GM12878 (cell line): Measurements from ENCODE around the gene IL1RAPL1. TPM values are rescaled to one million over a fixed set of nuclear protein-coding genes. Genes with fewer than 3 reads are reported as not detected.

Source experiments
- ATAC-seq: fragments of 200-7000 bp; cut with Tn5 transposase; 3 replicates; pipeline ENCODE4 v1.9.1; 2020; ENCODE audit warnings: mild to moderate bottlenecking, moderate library complexity
- BruUV-seq: library from RNA; stranded (reverse); fragments of 400-500 nt; replicated peaks from 2 replicates; lab custom pipeline; 2021; lab: Mats Ljungman, UMichigan
- CTCF ChIA-PET: fragments of 300-600 bp; sonication (Branson Sonifier 250); formaldehyde crosslinking; extraction: SDS; loops from one replicate; lab custom pipeline; 2021; ENCODE audit warnings: inconsistent platforms; lab: Yijun Ruan, JAX
- POLR2A ChIA-PET: fragments of 350-600 bp; formaldehyde crosslinking; extraction: SDS; loops from one replicate; lab custom pipeline; 2021; ENCODE audit warnings: inconsistent platforms; lab: Charles Lee
- RAD21 ChIA-PET: fragments of 300-600 bp; sonication (Branson Sonifier 250); formaldehyde crosslinking; loops from one replicate; lab custom pipeline; 2023; ENCODE audit warnings: antibody characterized with exemption; ENCODE audit not compliant: unreplicated experiment; lab: Charles Lee
- SMC1A ChIA-PET: fragments of 300-600 bp; sonication (Branson Sonifier 250); formaldehyde crosslinking; loops from one replicate; lab custom pipeline; 2023; ENCODE audit not compliant: unreplicated experiment, uncharacterized antibody; lab: Charles Lee
- DNase-seq: peaks from one replicate; pipeline ENCODE4 v3.0.0-alpha.2; 2011; ENCODE audit warnings: low read depth, low spot score
- FAIRE-seq: peaks from 3 replicates; lab custom pipeline; 2011; peaks lifted over from hg19 to GRCh38; lab: Jason Lieb, UNC
- H2AFZ ChIP-seq: 2 replicates; pipeline ENCODE4 v1.6.0; 2011; ENCODE audit warnings: low read depth, low read length, control low read depth; ENCODE audit not compliant: control insufficient read depth
- H3K27ac ChIP-seq: 2 replicates; pipeline ENCODE4 v1.5.1; 2011; ENCODE audit warnings: control low read depth; ENCODE audit not compliant: control insufficient read depth, insufficient read depth
- H3K27me3 ChIP-seq, 2 experiments: replicated peaks in 1 of 2; 2 replicates each; pipeline versions ENCODE4 v1.6.0 to v1.6.1; 2011; ENCODE audit warnings: low read length in 1 of 2; ENCODE audit not compliant: control insufficient read depth in 2 of 2, insufficient read depth in 2 of 2
- H3K36me3 ChIP-seq, 2 experiments: 2 replicates each; pipeline ENCODE4 v1.5.1; 2011; ENCODE audit warnings: low read length in 1 of 2; ENCODE audit not compliant: control insufficient read depth in 2 of 2, insufficient read depth in 2 of 2
- H3K4me1 ChIP-seq: 2 replicates; pipeline ENCODE4 v1.6.1; 2011; ENCODE audit warnings: mild to moderate bottlenecking, low read length, moderate library complexity, mixed read lengths; ENCODE audit not compliant: control insufficient read depth, insufficient read depth
- H3K4me2 ChIP-seq: 2 replicates; pipeline ENCODE4 v1.6.0; 2011; ENCODE audit warnings: control low read depth; ENCODE audit not compliant: control insufficient read depth, insufficient read depth
- H3K4me3 ChIP-seq: fragments of 200-600 bp; sonication (generic); 2 replicates; pipeline ENCODE4 v1.5.1; 2016
- H3K79me2 ChIP-seq: 2 replicates; pipeline ENCODE4 v1.6.0; 2011; ENCODE audit warnings: low read length; ENCODE audit not compliant: control insufficient read depth, insufficient read depth
- H3K9ac ChIP-seq: 2 replicates; pipeline ENCODE4 v1.8.0; 2011; ENCODE audit warnings: low read length, control low read depth, mixed read lengths; ENCODE audit not compliant: control insufficient read depth, insufficient read depth
- H3K9me3 ChIP-seq: replicated peaks from 3 replicates; pipeline ENCODE4 v1.5.1; 2011; ENCODE audit warnings: mild to moderate bottlenecking, low read length; ENCODE audit not compliant: control insufficient read depth, insufficient read depth
- H4K20me1 ChIP-seq: 2 replicates; pipeline ENCODE4 v1.6.0; 2011; ENCODE audit not compliant: control insufficient read depth, insufficient read depth
- E2F8 ChIP-seq: fragments of 450-650 bp; IDR thresholded peaks from 2 replicates; pipeline ENCODE4 v1.6.1; 2018; ENCODE audit warnings: mild to moderate bottlenecking, low read depth, moderate library complexity; ENCODE audit not compliant: partially characterized antibody
- FOXM1 ChIP-seq: IDR thresholded peaks from 2 replicates; pipeline ENCODE4 v1.6.1; 2012; ENCODE audit warnings: low read depth, mild to moderate bottlenecking, inconsistent platforms, low read length, moderate library complexity
- NR2F1 ChIP-seq: fragments of 450-650 bp; conservative IDR thresholded peaks from 2 replicates; pipeline ENCODE4 v1.6.1; 2017; ENCODE audit warnings: mild to moderate bottlenecking
- RFX5 ChIP-seq: IDR thresholded peaks from 2 replicates; pipeline ENCODE4 v1.6.1; 2011; ENCODE audit warnings: low read depth, low read length, improper control_type of control experiment
- SREBF1 ChIP-seq: IDR thresholded peaks from 2 replicates; pipeline ENCODE4 v1.6.1; 2012; ENCODE audit warnings: mild to moderate bottlenecking, low read length
- ZNF687 ChIP-seq: fragments of 450-650 bp; IDR thresholded peaks from 2 replicates; pipeline ENCODE4 v1.6.1; 2017; ENCODE audit warnings: mild to moderate bottlenecking, moderate library complexity
- WGBS: methylation state at CpG from one replicate; pipeline ENCODE4 v1.1.6; 2016; ENCODE audit warnings: low lambda C conversion rate; ENCODE audit not compliant: insufficient replicate concordance, insufficient coverage; ENCODE audit errors: missing lambda C conversion rate; 5-methylcytosine and 5-hydroxymethylcytosine counted together
- in situ Hi-C: fragments of 300-500 bp; cut with MboI; formaldehyde crosslinking; loops from 9 replicates; pipeline ENCODE4 v1.14.3; 2018; ENCODE audit warnings: mixed read lengths
- intact Hi-C: fragments of 100-400 bp; cut with micrococcal nuclease; formaldehyde crosslinking; loops from one replicate; pipeline ENCODE4 v1.14.2; 2022; ENCODE audit not compliant: unreplicated experiment
- polyA plus RNA-seq, 11 experiments: library from polyadenylated mRNA; depleted of rRNA in 4 of 11; unstranded in 6 of 11; stranded (reverse) in 5 of 11; fragments of >200 nt; fragmentation: Nextera tagmentation in 4 of 11; fragmentation: Illumina TruSeq in 1 of 11; extraction: Ambion mirVana in 4 of 11; extraction: Trizol in 1 of 11; gene quantifications; 1 replicate in 1 of 11; 2 replicates in 10 of 11; pipeline versions ENCODE4 v1.2.1 to v1.2.3, GENCODE V29; 2011 to 2016; ENCODE audit warnings: inconsistent platforms in 2 of 11, missing spikeins in 2 of 11, low read depth in 1 of 11
- total RNA-seq, 4 experiments: library from RNA; depleted of rRNA in 3 of 4; stranded (reverse); fragments of >200 nt in 3 of 4; fragmentation: Illumina TruSeq in 1 of 4; extraction: Trizol in 1 of 4; gene quantifications; 2 replicates each; pipeline versions ENCODE4 v1.2.1 to v1.2.3, GENCODE V29; 2013 to 2021

Gene IL1RAPL1
- total and polyA plus RNA-seq, 10 of the 15 experiments (the other 5 are each of a cell fraction or from before 2014, with no cell fraction given) = not detected

- 6% methylated on average over 2 of the region's 2 CpGs for WGBS
- H3K27ac ChIP-seq = no peak overlapping the region
- no peak overlapping the region for H2AFZ ChIP-seq
- no peaks in the 10 kb centered on the region for H3K4me1 ChIP-seq
- H3K79me2 ChIP-seq = no peaks in the 10 kb centered on the region
- no peaks in the 10 kb centered on the region for H3K27me3 ChIP-seq
- H3K9ac ChIP-seq = no peak overlapping the region
- no peaks in the 10 kb centered on the region for H3K36me3 ChIP-seq
- POLR2A ChIA-PET = no interaction called here
- no peak overlapping the region for H3K4me3 ChIP-seq
- no peaks in the 10 kb centered on the region for H4K20me1 ChIP-seq
- no peak for TF ChIP-seq SREBF1
- TF ChIP-seq ZNF687 = no peak
- RAD21 ChIA-PET = no interaction called here
- H3K4me2 ChIP-seq = no peak overlapping the region
- in situ Hi-C loops (no loop called here), intact Hi-C loops (no loop called here)
- SMC1A ChIA-PET = no interaction called here
- CTCF ChIA-PET = interaction anchor here (0.7 to 1.4 kb wide), 2 partner anchors 9 to 25 kb away, joined by 3 read pairs; no protein-coding TSS in a partner anchor
- DNase-seq (no peak), ATAC-seq (no peak), FAIRE-seq (no peak)
- BruUV-seq = no TSS peak
- no peaks in the 10 kb centered on the region for H3K9me3 ChIP-seq
Measured at GRCh38 chrX:29065477-29065876, 478.2 kb downstream of the IL1RAPL1 start.

GRCh38 chrX:29066516-29066915 lies 479.3 kb downstream of the IL1RAPL1 start:
- H3K4me3 ChIP-seq = no peak overlapping the region
- intact Hi-C loops = no loop called here
- in situ Hi-C loops = no loop called here
- FAIRE-seq (no peak), DNase-seq (no peak), ATAC-seq (no peak)
- no peak overlapping the region for H3K4me2 ChIP-seq
- H3K79me2 ChIP-seq = no peaks in the 10 kb centered on the region
- BruUV-seq = no TSS peak
- H3K27ac ChIP-seq = no peak overlapping the region
- no peaks in the 10 kb centered on the region for H4K20me1 ChIP-seq
- ChIA-PET SMC1A (interaction anchor here (1.2 kb wide), 2 partner anchors 17 to 34 kb away, joined by 3 read pairs; no protein-coding TSS in a partner anchor), POLR2A (no interaction called here), CTCF (interaction anchor here (1.4 kb wide), 1 partner anchor 10 kb away, joined by 3 read pairs; no protein-coding TSS in a partner anchor), RAD21 (no interaction called here)
- no peaks in the 10 kb centered on the region for H3K9me3 ChIP-seq
- H3K4me1 ChIP-seq = no peaks in the 10 kb centered on the region
- TF ChIP-seq RFX5 (no peak), E2F8 (no peak), FOXM1 (no peak), NR2F1 (no peak)
- no peak overlapping the region for H2AFZ ChIP-seq
- H3K9ac ChIP-seq = no peak overlapping the region
- no peaks in the 10 kb centered on the region for H3K27me3 ChIP-seq
- WGBS = 0% methylated on average over 1 of the region's 1 CpG
- H3K36me3 ChIP-seq = no peaks in the 10 kb centered on the region
